ENCODE measurements around the gene TTLL10. TPM values are rescaled to one million over a fixed set of nuclear protein-coding genes. Genes with fewer than 3 reads are reported as not detected.

The TTLL10 gene
- total and polyA plus RNA-seq, 2 experiments from 2014 or later: not detected

- Histone ChIP-seq H3K4me3 (no peak within 1 kb of the TSS), H3K9ac (no peak within 1 kb of the TSS), H3K27ac (no peak within 1 kb of the TSS), H3F3A (ENCODE audit: insufficient read depth) (no peaks in the 10 kb centered on the region), H3K27me3 (replicated peaks; ENCODE audit: insufficient read depth) (no peaks in the 10 kb centered on the region), H3K4me1 (ENCODE audit: insufficient read depth) (no peaks in the 10 kb centered on the region), H4K20me1 (ENCODE audit: insufficient read depth) (no peaks in the 10 kb centered on the region), H3K4me2 (ENCODE audit: unreplicated experiment) (no peak within 1 kb of the TSS), H3K9me3 (ENCODE audit: low read depth) (no peaks in the 10 kb centered on the region), H2AFZ (no peak within 1 kb of the TSS), H3K36me3 (ENCODE audit: low read depth) (peaks cover 5% of the 10 kb centered on the region; the same call in 1 of the 2 replicates), H3K79me2 (ENCODE audit: insufficient read depth) (no peaks in the 10 kb centered on the region), H3K9me2 (ENCODE audit: insufficient read depth) (no peaks in the 10 kb centered on the region)
- 49 to 54% methylated on average over 47 to 55 of the region's 56 CpGs for WGBS, 2 experiments (ENCODE audit: low coverage in 1 of 2, low lambda C conversion rate in 2 of 2, missing lambda C conversion rate in 2 of 2)
- no peak for DNase-seq
- no peak for TF ChIP-seq EZH2 (IDR thresholded peaks at IDR 0.05; ENCODE audit: insufficient read depth, poor library complexity, severe bottlenecking)
- TF ChIP-seq EZH2phosphoT487 (IDR thresholded peaks at IDR 0.05; ENCODE audit: insufficient read depth, low read depth): no peak
- in situ Hi-C loops (cut with MboI): no loop called here
These were observed 39.9 kb downstream of the TTLL10 start, which contains the start of gene TNFRSF4 for GRCh38 chr1:1213345-1214265. TSS of gene TNFRSF4 (minus strand) at chr1:1214153. CDS start at chr1:1214127, 26 bp downstream.

- 67 to 72% methylated on average over 10 to 11 of the region's 11 CpGs for WGBS, 2 experiments (ENCODE audit: low coverage in 1 of 2, low lambda C conversion rate in 2 of 2, missing lambda C conversion rate in 2 of 2)
- Histone ChIP-seq H3K79me2 (ENCODE audit: insufficient read depth) (no peaks in the 10 kb centered on the region), H3K9me3 (ENCODE audit: low read depth) (no peaks in the 10 kb centered on the region), H2AFZ (no peak overlapping the region), H3K4me3 (no peak overlapping the region), H3K36me3 (ENCODE audit: low read depth) (peaks cover 5% of the 10 kb centered on the region; the same call in 1 of the 2 replicates), H3K9me2 (ENCODE audit: insufficient read depth) (no peaks in the 10 kb centered on the region), H3K27me3 (replicated peaks; ENCODE audit: insufficient read depth) (no peaks in the 10 kb centered on the region), H3K4me1 (ENCODE audit: insufficient read depth) (no peaks in the 10 kb centered on the region), H3K27ac (no peak overlapping the region), H3F3A (ENCODE audit: insufficient read depth) (no peaks in the 10 kb centered on the region), H3K4me2 (ENCODE audit: unreplicated experiment) (no peak overlapping the region), H3K9ac (no peak overlapping the region), H4K20me1 (ENCODE audit: insufficient read depth) (no peaks in the 10 kb centered on the region)
- in situ Hi-C loops (cut with MboI): no loop called here
- TF ChIP-seq EZH2 (IDR thresholded peaks at IDR 0.05; ENCODE audit: insufficient read depth, poor library complexity, severe bottlenecking): no peak
- TF ChIP-seq EZH2phosphoT487 (IDR thresholded peaks at IDR 0.05; ENCODE audit: insufficient read depth, low read depth): no peak
- DNase-seq: no peak
These were observed 41.5 kb downstream of the TTLL10 start for GRCh38 chr1:1215080-1215676.

DNA sequence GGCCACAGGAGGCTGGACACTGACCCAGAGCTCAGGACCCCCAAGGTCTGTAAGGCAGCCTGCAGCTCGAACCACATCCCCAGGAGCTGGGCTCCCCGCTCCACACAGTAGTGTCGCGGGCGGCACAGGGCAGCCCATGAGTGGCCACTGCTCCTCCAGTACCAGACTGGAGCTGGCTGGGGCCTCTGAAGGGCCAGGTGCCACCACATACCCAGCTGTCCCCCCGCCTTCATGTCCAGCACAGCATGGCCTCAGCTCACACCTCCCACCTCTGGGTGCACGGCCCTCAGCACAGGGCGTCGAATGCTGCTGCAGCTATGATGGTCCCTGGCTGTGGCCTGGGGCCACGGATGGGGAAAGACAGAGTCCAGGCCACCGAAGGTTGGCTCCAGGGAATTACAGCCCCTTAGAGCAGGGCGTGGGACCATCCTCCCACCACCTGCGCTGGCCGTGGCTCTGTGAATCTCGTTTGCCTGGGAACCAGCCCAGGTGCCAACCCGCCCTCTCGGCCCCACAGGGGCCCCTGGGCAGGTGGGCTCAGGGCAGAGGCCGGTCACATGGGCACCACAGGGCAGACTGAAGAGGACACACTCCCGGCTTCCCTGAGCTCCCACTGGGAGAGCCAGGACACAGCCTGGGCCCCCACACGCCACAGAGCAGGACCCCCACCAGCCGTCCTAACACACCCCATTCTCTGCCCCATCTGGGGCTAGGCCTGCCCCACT, 42.4 kb downstream of the TTLL10 start:
- Histone ChIP-seq H3K36me3 (ENCODE audit: low read depth) (peaks cover 5% of the 10 kb centered on the region; the same call in 1 of the 2 replicates), H3K79me2 (ENCODE audit: insufficient read depth) (no peaks in the 10 kb centered on the region), H4K20me1 (ENCODE audit: insufficient read depth) (no peaks in the 10 kb centered on the region), H3F3A (ENCODE audit: insufficient read depth) (no peaks in the 10 kb centered on the region), H3K4me3 (no peak overlapping the region), H3K4me1 (ENCODE audit: insufficient read depth) (no peaks in the 10 kb centered on the region), H3K27me3 (replicated peaks; ENCODE audit: insufficient read depth) (no peaks in the 10 kb centered on the region), H3K9me3 (ENCODE audit: low read depth) (no peaks in the 10 kb centered on the region), H3K27ac (no peak overlapping the region), H3K4me2 (ENCODE audit: unreplicated experiment) (no peak overlapping the region), H3K9ac (no peak overlapping the region), H3K9me2 (ENCODE audit: insufficient read depth) (no peaks in the 10 kb centered on the region), H2AFZ (no peak overlapping the region)
- in situ Hi-C loops (cut with MboI): no loop called here
- DNase-seq: no peak
- WGBS, 2 experiments (ENCODE audit: low coverage in 1 of 2, low lambda C conversion rate in 2 of 2, missing lambda C conversion rate in 2 of 2): 86 to 88% methylated on average over 21 of the region's 21 CpGs
- TF ChIP-seq EZH2phosphoT487 (IDR thresholded peaks at IDR 0.05; ENCODE audit: insufficient read depth, low read depth): no peak

Data from GM23248 (cell line).